Duodenal mucosa (tissue), 2 donors: ENCODE measurements around the gene KCNG2.

Experiments used
- H3K27ac ChIP-seq: one replicate; pipeline ENCODE4 v1.7.0; 2013; ENCODE audit warnings: low read depth, low read length
- H3K27me3 ChIP-seq, 2 donors: one replicate each; pipeline ENCODE4 v1.7.0; 2013; ENCODE audit warnings: low read length in 2 of 2, control low read depth in 1 of 2; ENCODE audit not compliant: insufficient read depth in 2 of 2, control insufficient read depth in 1 of 2
- H3K36me3 ChIP-seq, 2 donors: one replicate each; pipeline ENCODE4 v1.7.0; 2013; ENCODE audit warnings: low read length in 2 of 2, control low read depth in 1 of 2; ENCODE audit not compliant: insufficient read depth in 2 of 2, control insufficient read depth in 1 of 2
- H3K4me1 ChIP-seq, 2 donors: one replicate each; pipeline ENCODE4 v1.7.0; 2013; ENCODE audit warnings: low read length in 2 of 2, control low read depth in 1 of 2; ENCODE audit not compliant: insufficient read depth in 2 of 2, control insufficient read depth in 1 of 2
- H3K4me3 ChIP-seq, 2 donors: one replicate each; pipeline ENCODE4 v1.7.0; 2013; ENCODE audit warnings: low read length in 2 of 2, low read depth in 1 of 2
- H3K9ac ChIP-seq, 2 donors: one replicate each; pipeline ENCODE4 v1.7.0; 2013; ENCODE audit warnings: low read length in 2 of 2, low read depth in 1 of 2
- H3K9me3 ChIP-seq, 2 donors: one replicate each; pipeline ENCODE4 v1.7.0; 2013; ENCODE audit warnings: low read length in 2 of 2, control low read depth in 1 of 2; ENCODE audit not compliant: control insufficient read depth in 1 of 2

KCNG2 gene

GRCh38 chr18:79935499-79935898 lies 137.8 kb downstream of the KCNG2 start:
- Histone ChIP-seq H3K27ac (no peak overlapping the region), H3K4me3 (no peak overlapping the region), H3K4me1 (peaks cover 8 to 15% of the 10 kb centered on the region in 2 donors), H3K9me3 (peaks cover 9 to 16% of the 10 kb centered on the region in 2 donors), H3K36me3 (peaks cover 5 to 33% of the 10 kb centered on the region in 2 donors), H3K27me3 (no peaks in the 10 kb centered on the region), H3K9ac (no peak overlapping the region)

- no peak overlapping the region for H3K27ac ChIP-seq
- H3K36me3 ChIP-seq, result peaks cover 5 to 37% of the 10 kb centered on the region in 2 donors
- H3K4me1 ChIP-seq, result peaks cover 8 to 15% of the 10 kb centered on the region in 2 donors
- no peak overlapping the region for H3K4me3 ChIP-seq
- no peak overlapping the region for H3K9ac ChIP-seq
- peaks cover 9 to 14% of the 10 kb centered on the region in 2 donors for H3K9me3 ChIP-seq
- H3K27me3 ChIP-seq, result no peaks in the 10 kb centered on the region
Observed at GRCh38 chr18:79935925-79936324, 138.2 kb downstream of the KCNG2 start.

- Histone ChIP-seq H3K27ac (no peak overlapping the region), H3K4me3 (no peak overlapping the region), H3K27me3 (no peaks in the 10 kb centered on the region), H3K9me3 (peaks cover 8 to 9% of the 10 kb centered on the region in 2 donors), H3K36me3 (peaks cover 5 to 43% of the 10 kb centered on the region in 2 donors), H3K4me1 (peaks cover 8 to 15% of the 10 kb centered on the region in 2 donors), H3K9ac (no peak overlapping the region)
Observed at GRCh38 chr18:79936641-79937040, 138.9 kb downstream of the KCNG2 start.

- H3K27ac ChIP-seq, result no peak overlapping the region
- peaks cover 5 to 49% of the 10 kb centered on the region in 2 donors for H3K36me3 ChIP-seq
- peaks cover 8 to 9% of the 10 kb centered on the region in 2 donors for H3K9me3 ChIP-seq
- H3K4me3 ChIP-seq, result no peak overlapping the region
- H3K27me3 ChIP-seq, result no peaks in the 10 kb centered on the region
- peaks cover 8 to 18% of the 10 kb centered on the region in 2 donors for H3K4me1 ChIP-seq
- H3K9ac ChIP-seq, result no peak overlapping the region
Observed at GRCh38 chr18:79937103-79937860, 139.5 kb downstream of the KCNG2 start.

GRCh38 chr18:79938196-79938595 lies 140.5 kb downstream of the KCNG2 start:
- H3K4me3 ChIP-seq, result no peak overlapping the region
- H3K27me3 ChIP-seq, result no peaks in the 10 kb centered on the region
- H3K9ac ChIP-seq, result no peak overlapping the region
- H3K27ac ChIP-seq, result no peak overlapping the region
- H3K9me3 ChIP-seq, result peaks cover 2 to 3% of the 10 kb centered on the region in 2 donors
- peaks cover 15 to 27% of the 10 kb centered on the region in 2 donors for H3K4me1 ChIP-seq
- H3K36me3 ChIP-seq, result peaks cover 5 to 55% of the 10 kb centered on the region in 2 donors

GRCh38 chr18:79939096-79939495 lies 141.4 kb downstream of the KCNG2 start:
- H3K36me3 ChIP-seq, result peaks cover 5 to 51% of the 10 kb centered on the region in 2 donors
- peaks cover 22 to 33% of the 10 kb centered on the region in 2 donors for H3K4me1 ChIP-seq

GRCh38 chr18:79940126-79940813 lies 142.5 kb downstream of the KCNG2 start:
- peaks cover 2 to 49% of the 10 kb centered on the region in 2 donors for H3K36me3 ChIP-seq
- H3K4me1 ChIP-seq, result peaks cover 26% of the 10 kb centered on the region in 2 donors
- no peak overlapping the region for H3K4me3 ChIP-seq
- no peak overlapping the region for H3K9ac ChIP-seq
- H3K9me3 ChIP-seq, result no peaks in the 10 kb centered on the region
- H3K27me3 ChIP-seq, result no peaks in the 10 kb centered on the region
- no peak overlapping the region for H3K27ac ChIP-seq

More at GRCh38 chr18:79939096-79939495, 141.4 kb downstream of the KCNG2 start:
- Histone ChIP-seq H3K9me3 (no peaks in the 10 kb centered on the region), H3K4me3 (no peak overlapping the region), H3K27ac (no peak overlapping the region), H3K9ac (no peak overlapping the region), H3K27me3 (no peaks in the 10 kb centered on the region)

- Histone ChIP-seq H3K27ac (no peak overlapping the region), H3K4me1 (peaks cover 24 to 26% of the 10 kb centered on the region in 2 donors), H3K36me3 (peaks cover 0 to 43% of the 10 kb centered on the region in 2 donors), H3K4me3 (no peak overlapping the region), H3K9me3 (no peaks in the 10 kb centered on the region), H3K9ac (no peak overlapping the region), H3K27me3 (no peaks in the 10 kb centered on the region)
Observed at GRCh38 chr18:79940814-79941472, 143.2 kb downstream of the KCNG2 start.

GRCh38 chr18:79941473-79942119 lies 143.9 kb downstream of the KCNG2 start:
- no peak overlapping the region for H3K9ac ChIP-seq

More at GRCh38 chr18:79941473-79942119, 143.9 kb downstream of the KCNG2 start:
- Histone ChIP-seq H3K4me3 (no peak overlapping the region), H3K27ac (no peak overlapping the region), H3K9me3 (no peaks in the 10 kb centered on the region), H3K36me3 (peaks cover 0 to 41% of the 10 kb centered on the region in 2 donors), H3K27me3 (no peaks in the 10 kb centered on the region), H3K4me1 (peaks cover 24 to 26% of the 10 kb centered on the region in 2 donors)
